ENCODE results near the gene SIAH2. TPM values are rescaled to one million over a fixed set of nuclear protein-coding genes. Genes with fewer than 3 reads are reported as not detected.

Gene SIAH2
- total and polyA plus RNA-seq, 9 of the 15 experiments (the other 6 are each of a cell fraction or from before 2014, with no cell fraction given), result 4.8 to 39.0 (median 29.9) TPM

DNA sequence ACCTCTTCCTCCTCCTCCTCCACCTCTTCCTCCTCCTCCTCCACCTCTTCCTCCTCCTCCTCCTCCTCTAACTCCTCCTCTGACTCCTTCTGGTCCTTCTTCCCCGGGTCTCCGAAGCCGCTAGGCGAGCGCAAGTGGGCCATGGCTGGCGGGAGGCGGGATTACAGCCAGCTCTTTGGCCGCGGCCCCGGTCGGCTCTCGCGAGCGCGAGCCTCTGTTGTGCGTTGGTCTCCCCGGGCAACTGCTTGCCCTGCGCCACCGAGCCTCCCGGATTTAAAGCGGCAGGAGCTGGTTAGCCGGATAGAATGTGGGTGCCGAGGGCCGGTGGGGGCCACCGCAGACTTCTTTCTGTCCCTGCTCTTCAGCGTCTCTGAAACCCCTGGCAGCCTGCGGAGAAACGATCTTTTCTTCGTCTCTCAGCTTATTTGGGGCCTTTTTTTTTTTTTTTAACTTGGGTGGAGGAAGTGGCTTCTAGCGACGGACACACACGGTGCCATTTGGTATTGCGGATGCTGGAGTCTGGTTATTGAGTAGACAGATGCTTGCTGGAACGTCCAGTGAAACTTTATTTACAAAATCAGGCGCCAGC is 59.1 kb downstream of the SIAH2 start, which contains the start of gene ERICH6 (continued):
- TF ChIP-seq NUFIP1 (IDR thresholded peaks at IDR 0.05; ENCODE audit: partially characterized antibody) (no peak), ZNF124 (CRISPR knock-in tag; IDR thresholded peaks at IDR 0.05) (no peak), RAD51 (IDR thresholded peaks at IDR 0.05; ENCODE audit: borderline replicate concordance, low read depth) (no peak), FIP1L1 (IDR thresholded peaks at IDR 0.05; ENCODE audit: low read depth, low read length, poor library complexity, severe bottlenecking) (no peak), PBX2 (CRISPR knock-in tag; IDR thresholded peaks at IDR 0.05; ENCODE audit: low read depth) (no peak), PBX2 (tag; conservative IDR thresholded peaks at IDR 0.05; ENCODE audit: low read depth) (no peak), ZNF551 (CRISPR knock-in tag; IDR thresholded peaks at IDR 0.05) (no peak), FUS (optimal IDR thresholded peaks at IDR 0.05; ENCODE audit: low read depth, low read length) (no peak), HDAC3 (IDR thresholded peaks at IDR 0.05; ENCODE audit: borderline replicate concordance, partially characterized antibody) (no peak), ESRRB (CRISPR knock-in tag; IDR thresholded peaks at IDR 0.05; ENCODE audit: borderline replicate concordance) (no peak), HNRNPH1 (optimal IDR thresholded peaks at IDR 0.05; ENCODE audit: low read depth, low read length) (no peak), REST (IDR thresholded peaks at IDR 0.05; ENCODE audit: borderline replicate concordance) (no peak), REST (CRISPR knock-in tag; IDR thresholded peaks at IDR 0.05; ENCODE audit: low read depth) (no peak)
- TF ChIP-seq, protein P1, sequence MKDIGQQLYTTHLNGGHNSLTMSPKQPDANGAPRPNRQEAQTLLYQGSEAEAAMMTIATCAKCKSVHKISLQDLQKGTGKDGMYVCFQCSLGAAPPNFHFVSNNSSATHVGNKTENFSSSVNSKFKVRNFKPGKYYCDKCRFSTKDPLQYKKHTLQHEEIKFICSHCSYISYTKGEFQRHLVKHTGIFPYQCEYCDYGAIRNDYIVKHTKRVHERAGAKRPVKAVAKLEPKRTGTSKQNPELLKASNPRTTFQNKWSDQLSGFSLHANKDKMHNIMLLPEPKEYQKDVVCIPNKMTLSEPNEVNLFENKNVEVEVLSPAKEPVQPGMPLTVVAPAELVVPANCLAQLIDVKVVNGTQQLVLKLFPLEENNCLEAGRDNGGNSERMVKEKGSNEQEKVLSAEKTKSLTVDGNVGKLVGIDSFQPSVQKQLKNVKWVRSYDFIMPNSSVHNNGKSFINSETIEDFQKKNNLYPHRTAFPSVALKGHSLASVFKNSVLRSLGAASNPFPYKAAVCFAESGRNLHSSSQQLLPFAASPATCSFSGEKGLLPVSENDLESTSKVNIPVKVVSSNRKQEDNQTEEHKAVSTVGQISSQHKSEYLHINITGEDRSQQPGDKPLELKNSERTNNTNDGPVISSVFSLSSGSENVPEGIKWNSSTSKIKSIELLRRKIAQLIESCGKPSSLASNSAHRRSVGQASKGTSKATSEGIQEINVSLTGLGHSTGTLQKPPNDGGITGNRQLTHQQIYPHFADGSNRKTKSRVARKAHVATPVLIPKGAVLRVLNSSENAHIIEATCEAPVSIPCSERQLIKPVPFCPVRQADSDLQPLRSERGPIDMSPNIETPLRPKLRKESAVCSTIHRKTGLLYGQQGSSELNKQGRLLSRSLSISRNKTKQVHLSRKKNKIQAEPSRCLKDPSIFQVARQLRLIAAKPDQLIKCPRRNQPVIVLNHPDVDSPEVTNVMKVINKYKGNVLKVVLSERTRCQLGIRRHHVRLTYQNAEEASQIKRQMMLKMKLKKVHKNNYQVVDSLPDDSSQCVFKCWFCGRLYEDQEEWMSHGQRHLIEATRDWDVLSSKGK (CRISPR knock-in tag; IDR thresholded peaks at IDR 0.05), result no peak
